HepG2 (cell line): Measurements from ENCODE around the gene IFNAR1. TPM values are rescaled to one million over a fixed set of nuclear protein-coding genes. Genes with fewer than 3 reads are reported as not detected.
A peak's percentile ranks its signal among the peaks of the same experiment; 100 is the strongest.

Source experiments
- ATF1 ChIP-seq: IDR thresholded peaks from 2 replicates; pipeline ENCODE4 v1.6.1; 2016; ENCODE audit warnings: mild to moderate bottlenecking, control low read depth
- JUND ChIP-seq: sonication (generic); formaldehyde crosslinking; IDR thresholded peaks from 2 replicates; pipeline ENCODE4 v1.8.0; 2022; ENCODE audit warnings: mild to moderate bottlenecking, missing genetic modification reagents
- MAFK ChIP-seq, 2 experiments: IDR thresholded peaks in 1 of 2; conservative IDR thresholded peaks in 1 of 2; 2 replicates each; pipeline ENCODE4 v1.6.1; 2011; ENCODE audit warnings: improper control_type of control experiment in 2 of 2, low read length in 2 of 2
- POLR2G ChIP-seq: fragments of 200-400 bp; formaldehyde crosslinking; IDR thresholded peaks from 2 replicates; pipeline ENCODE4 v1.6.1; 2018; ENCODE audit warnings: mild to moderate bottlenecking, low read depth, low read length, moderate library complexity
- RCOR2 ChIP-seq: IDR thresholded peaks from 2 replicates; pipeline ENCODE4 v1.6.1; 2016; ENCODE audit warnings: missing biosample characterization, missing genetic modification reagents
- ZFP36L2 ChIP-seq: sonication (generic); formaldehyde crosslinking; IDR thresholded peaks from 2 replicates; pipeline ENCODE4 v1.4.0; 2020; ENCODE audit warnings: missing genetic modification reagents
- ZNF317 ChIP-seq: sonication (generic); formaldehyde crosslinking; IDR thresholded peaks from 2 replicates; pipeline ENCODE4 v1.5.0; 2020; ENCODE audit warnings: mild to moderate bottlenecking, missing genetic modification reagents
- ZNF34 ChIP-seq: sonication (generic); formaldehyde crosslinking; IDR thresholded peaks from 2 replicates; pipeline ENCODE4 v1.4.0; 2020; ENCODE audit warnings: mild to moderate bottlenecking, missing genetic modification reagents, borderline replicate concordance
- ZNF556 ChIP-seq: sonication (generic); formaldehyde crosslinking; IDR thresholded peaks from 2 replicates; pipeline ENCODE4 v1.4.0; 2020; ENCODE audit warnings: mild to moderate bottlenecking, missing genetic modification reagents, borderline replicate concordance
- ZNF781 ChIP-seq: sonication (generic); formaldehyde crosslinking; IDR thresholded peaks from 2 replicates; pipeline ENCODE4 v1.5.1; 2020; ENCODE audit warnings: borderline replicate concordance, mild to moderate bottlenecking, missing genetic modification reagents; ENCODE audit errors: not compliant biosample characterization
- polyA plus RNA-seq, 8 experiments: library from polyadenylated mRNA; depleted of rRNA in 3 of 8; stranded (reverse) in 7 of 8; unstranded in 1 of 8; fragments of >200 nt; fragmentation: Illumina TruSeq in 4 of 8; extraction: Trizol in 4 of 8; gene quantifications; 2 replicates each; pipeline versions ENCODE4 v1.2.1 to v1.2.3, GENCODE V29; 2011 to 2016; ENCODE audit warnings: low read depth in 4 of 8, missing spikeins in 1 of 8, mixed read lengths in 1 of 8; ENCODE audit not compliant: insufficient read depth in 1 of 8
- total RNA-seq, 5 experiments: library from RNA; depleted of rRNA; stranded (reverse); fragments of >200 nt; fragmentation: Illumina TruSeq; extraction: Trizol; gene quantifications; 2 replicates each; pipeline ENCODE4 v1.2.3, GENCODE V29; 2016; ENCODE audit warnings: low read depth in 1 of 5
- TF ChIP-seq, protein P1 (sequence below): sonication (generic); formaldehyde crosslinking; IDR thresholded peaks from 2 replicates; pipeline ENCODE4 v1.4.0; 2020; ENCODE audit warnings: mild to moderate bottlenecking, missing genetic modification reagents, borderline replicate concordance
- TF ChIP-seq, protein P2 (sequence below): sonication (generic); formaldehyde crosslinking; IDR thresholded peaks from 2 replicates; pipeline ENCODE4 v1.8.0; 2022; ENCODE audit warnings: mild to moderate bottlenecking, missing genetic modification reagents, borderline replicate concordance
- TF ChIP-seq, protein P3 (sequence below): sonication (generic); formaldehyde crosslinking; IDR thresholded peaks from 2 replicates; pipeline ENCODE4 v1.4.0; 2020; ENCODE audit warnings: mild to moderate bottlenecking, missing genetic modification reagents
- TF ChIP-seq, protein P4 (sequence below): sonication (generic); formaldehyde crosslinking; conservative IDR thresholded peaks from 2 replicates; pipeline ENCODE4 v1.4.0; 2020; ENCODE audit warnings: missing genetic modification reagents

Gene IFNAR1
- total and polyA plus RNA-seq, 2 of the 13 experiments (the other 11 are each of a cell fraction or from before 2014, with no cell fraction given) = 6.7 to 9.3 TPM

DNA sequence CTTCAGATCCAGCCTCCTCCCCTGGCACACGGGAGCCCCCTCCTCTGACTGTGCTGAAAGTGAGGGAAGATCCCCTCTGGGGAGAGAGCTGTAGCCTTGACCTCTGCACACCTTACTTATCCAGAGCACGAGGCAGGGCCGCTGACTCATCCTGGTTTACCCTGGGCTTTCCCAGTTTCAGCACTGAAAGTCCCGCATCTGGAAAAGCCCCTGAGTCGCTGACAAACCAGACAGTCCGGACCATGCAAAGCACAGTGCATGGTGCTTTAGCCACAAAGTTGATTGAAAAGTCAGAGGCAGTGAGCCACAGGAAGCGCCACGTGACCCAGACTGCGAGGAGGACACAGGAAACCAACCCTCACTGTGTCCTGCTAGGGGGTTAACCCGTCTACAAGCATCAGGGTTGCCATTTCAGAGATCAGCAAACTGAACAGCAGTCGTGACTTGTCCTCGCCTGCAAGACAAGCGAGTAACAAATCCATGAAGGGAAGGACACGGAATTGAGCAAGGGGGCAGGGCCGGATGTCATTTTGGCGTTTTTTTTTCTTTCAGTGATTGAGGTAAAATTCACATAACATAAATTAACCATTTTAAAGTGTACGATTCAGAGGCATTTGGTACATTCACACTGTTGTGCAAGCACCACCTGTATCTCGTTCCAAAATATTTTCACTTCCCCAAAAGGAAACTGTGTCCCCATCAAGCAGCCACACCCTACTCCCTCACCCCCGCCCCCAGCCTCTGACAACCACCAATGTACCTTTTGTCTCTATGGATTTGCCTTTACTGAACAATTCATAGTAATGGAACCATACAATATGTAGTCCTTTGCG, 58.5 kb downstream of the IFNAR1 start (continued):
- TF ChIP-seq, protein P1, sequence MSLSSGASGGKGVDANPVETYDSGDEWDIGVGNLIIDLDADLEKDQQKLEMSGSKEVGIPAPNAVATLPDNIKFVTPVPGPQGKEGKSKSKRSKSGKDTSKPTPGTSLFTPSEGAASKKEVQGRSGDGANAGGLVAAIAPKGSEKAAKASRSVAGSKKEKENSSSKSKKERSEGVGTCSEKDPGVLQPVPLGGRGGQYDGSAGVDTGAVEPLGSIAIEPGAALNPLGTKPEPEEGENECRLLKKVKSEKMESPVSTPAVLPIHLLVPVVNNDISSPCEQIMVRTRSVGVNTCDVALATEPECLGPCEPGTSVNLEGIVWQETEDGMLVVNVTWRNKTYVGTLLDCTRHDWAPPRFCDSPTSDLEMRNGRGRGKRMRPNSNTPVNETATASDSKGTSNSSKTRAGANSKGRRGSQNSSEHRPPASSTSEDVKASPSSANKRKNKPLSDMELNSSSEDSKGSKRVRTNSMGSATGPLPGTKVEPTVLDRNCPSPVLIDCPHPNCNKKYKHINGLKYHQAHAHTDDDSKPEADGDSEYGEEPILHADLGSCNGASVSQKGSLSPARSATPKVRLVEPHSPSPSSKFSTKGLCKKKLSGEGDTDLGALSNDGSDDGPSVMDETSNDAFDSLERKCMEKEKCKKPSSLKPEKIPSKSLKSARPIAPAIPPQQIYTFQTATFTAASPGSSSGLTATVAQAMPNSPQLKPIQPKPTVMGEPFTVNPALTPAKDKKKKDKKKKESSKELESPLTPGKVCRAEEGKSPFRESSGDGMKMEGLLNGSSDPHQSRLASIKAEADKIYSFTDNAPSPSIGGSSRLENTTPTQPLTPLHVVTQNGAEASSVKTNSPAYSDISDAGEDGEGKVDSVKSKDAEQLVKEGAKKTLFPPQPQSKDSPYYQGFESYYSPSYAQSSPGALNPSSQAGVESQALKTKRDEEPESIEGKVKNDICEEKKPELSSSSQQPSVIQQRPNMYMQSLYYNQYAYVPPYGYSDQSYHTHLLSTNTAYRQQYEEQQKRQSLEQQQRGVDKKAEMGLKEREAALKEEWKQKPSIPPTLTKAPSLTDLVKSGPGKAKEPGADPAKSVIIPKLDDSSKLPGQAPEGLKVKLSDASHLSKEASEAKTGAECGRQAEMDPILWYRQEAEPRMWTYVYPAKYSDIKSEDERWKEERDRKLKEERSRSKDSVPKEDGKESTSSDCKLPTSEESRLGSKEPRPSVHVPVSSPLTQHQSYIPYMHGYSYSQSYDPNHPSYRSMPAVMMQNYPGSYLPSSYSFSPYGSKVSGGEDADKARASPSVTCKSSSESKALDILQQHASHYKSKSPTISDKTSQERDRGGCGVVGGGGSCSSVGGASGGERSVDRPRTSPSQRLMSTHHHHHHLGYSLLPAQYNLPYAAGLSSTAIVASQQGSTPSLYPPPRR (CRISPR knock-in tag) = peak; percentile 24; the same call in 1 of the 2 replicates
- TF ChIP-seq, protein P2, sequence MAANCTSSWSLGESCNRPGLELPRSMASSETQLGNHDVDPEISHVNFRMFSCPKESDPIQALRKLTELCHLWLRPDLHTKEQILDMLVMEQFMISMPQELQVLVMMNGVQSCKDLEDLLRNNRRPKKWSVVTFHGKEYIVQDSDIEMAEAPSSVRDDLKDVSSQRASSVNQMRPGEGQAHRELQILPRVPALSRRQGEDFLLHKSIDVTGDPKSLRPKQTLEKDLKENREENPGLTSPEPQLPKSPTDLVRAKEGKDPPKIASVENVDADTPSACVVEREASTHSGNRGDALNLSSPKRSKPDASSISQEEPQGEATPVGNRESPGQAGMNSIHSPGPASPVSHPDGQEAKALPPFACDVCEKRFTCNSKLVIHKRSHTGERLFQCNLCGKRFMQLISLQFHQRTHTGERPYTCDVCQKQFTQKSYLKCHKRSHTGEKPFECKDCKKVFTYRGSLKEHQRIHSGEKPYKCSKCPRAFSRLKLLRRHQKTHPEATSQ (CRISPR knock-in tag) = no peak
- TF ChIP-seq POLR2G = peak; percentile 62; the same call in 1 of the 2 replicates
- TF ChIP-seq RCOR2 (CRISPR knock-in tag) = peak; percentile 53
- peak; percentile 18 to 57; a peak in 2 of 4 replicates for TF ChIP-seq MAFK (conservative IDR thresholded peaks at IDR 0.05 in 1 of 2, IDR thresholded peaks at IDR 0.05 in 1 of 2; ENCODE audit: low read length in 2 of 2)
- TF ChIP-seq ZNF556 (CRISPR knock-in tag) = 0 out of 2 replicates have a peak, but pooled peaks have one; percentile 63
- no peak for TF ChIP-seq ATF1 (CRISPR knock-in tag)
- TF ChIP-seq JUND (CRISPR knock-in tag) = peak; percentile 93
- TF ChIP-seq, protein P3, sequence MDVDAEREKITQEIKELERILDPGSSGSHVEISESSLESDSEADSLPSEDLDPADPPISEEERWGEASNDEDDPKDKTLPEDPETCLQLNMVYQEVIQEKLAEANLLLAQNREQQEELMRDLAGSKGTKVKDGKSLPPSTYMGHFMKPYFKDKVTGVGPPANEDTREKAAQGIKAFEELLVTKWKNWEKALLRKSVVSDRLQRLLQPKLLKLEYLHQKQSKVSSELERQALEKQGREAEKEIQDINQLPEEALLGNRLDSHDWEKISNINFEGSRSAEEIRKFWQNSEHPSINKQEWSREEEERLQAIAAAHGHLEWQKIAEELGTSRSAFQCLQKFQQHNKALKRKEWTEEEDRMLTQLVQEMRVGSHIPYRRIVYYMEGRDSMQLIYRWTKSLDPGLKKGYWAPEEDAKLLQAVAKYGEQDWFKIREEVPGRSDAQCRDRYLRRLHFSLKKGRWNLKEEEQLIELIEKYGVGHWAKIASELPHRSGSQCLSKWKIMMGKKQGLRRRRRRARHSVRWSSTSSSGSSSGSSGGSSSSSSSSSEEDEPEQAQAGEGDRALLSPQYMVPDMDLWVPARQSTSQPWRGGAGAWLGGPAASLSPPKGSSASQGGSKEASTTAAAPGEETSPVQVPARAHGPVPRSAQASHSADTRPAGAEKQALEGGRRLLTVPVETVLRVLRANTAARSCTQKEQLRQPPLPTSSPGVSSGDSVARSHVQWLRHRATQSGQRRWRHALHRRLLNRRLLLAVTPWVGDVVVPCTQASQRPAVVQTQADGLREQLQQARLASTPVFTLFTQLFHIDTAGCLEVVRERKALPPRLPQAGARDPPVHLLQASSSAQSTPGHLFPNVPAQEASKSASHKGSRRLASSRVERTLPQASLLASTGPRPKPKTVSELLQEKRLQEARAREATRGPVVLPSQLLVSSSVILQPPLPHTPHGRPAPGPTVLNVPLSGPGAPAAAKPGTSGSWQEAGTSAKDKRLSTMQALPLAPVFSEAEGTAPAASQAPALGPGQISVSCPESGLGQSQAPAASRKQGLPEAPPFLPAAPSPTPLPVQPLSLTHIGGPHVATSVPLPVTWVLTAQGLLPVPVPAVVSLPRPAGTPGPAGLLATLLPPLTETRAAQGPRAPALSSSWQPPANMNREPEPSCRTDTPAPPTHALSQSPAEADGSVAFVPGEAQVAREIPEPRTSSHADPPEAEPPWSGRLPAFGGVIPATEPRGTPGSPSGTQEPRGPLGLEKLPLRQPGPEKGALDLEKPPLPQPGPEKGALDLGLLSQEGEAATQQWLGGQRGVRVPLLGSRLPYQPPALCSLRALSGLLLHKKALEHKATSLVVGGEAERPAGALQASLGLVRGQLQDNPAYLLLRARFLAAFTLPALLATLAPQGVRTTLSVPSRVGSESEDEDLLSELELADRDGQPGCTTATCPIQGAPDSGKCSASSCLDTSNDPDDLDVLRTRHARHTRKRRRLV = no peak
- TF ChIP-seq ZNF317 = no peak
- TF ChIP-seq ZNF781 (CRISPR knock-in tag) = no peak
- TF ChIP-seq, protein P4, sequence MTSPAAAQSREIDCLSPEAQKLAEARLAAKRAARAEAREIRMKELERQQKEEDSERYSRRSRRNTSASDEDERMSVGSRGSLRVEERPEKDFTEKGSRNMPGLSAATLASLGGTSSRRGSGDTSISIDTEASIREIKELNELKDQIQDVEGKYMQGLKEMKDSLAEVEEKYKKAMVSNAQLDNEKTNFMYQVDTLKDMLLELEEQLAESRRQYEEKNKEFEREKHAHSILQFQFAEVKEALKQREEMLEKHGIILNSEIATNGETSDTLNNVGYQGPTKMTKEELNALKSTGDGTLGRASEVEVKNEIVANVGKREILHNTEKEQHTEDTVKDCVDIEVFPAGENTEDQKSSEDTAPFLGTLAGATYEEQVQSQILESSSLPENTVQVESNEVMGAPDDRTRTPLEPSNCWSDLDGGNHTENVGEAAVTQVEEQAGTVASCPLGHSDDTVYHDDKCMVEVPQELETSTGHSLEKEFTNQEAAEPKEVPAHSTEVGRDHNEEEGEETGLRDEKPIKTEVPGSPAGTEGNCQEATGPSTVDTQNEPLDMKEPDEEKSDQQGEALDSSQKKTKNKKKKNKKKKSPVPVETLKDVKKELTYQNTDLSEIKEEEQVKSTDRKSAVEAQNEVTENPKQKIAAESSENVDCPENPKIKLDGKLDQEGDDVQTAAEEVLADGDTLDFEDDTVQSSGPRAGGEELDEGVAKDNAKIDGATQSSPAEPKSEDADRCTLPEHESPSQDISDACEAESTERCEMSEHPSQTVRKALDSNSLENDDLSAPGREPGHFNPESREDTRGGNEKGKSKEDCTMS = no peak
- TF ChIP-seq ZFP36L2 = no peak
- TF ChIP-seq ZNF34 = no peak
